T follicular helper cell (primary cell): ENCODE measurements around the gene EIF4G2.
A peak's percentile ranks its signal among the peaks of the same experiment; 100 is the strongest.
"Not testable (repeated sequence)": the region's sequence is repeated elsewhere in the genome, so short reads cannot be mapped to it uniquely, and the experiment has no call there.

Source experiments
- DNase-seq: peaks from one replicate; pipeline ENCODE4 v3.0.0-alpha.2; 2020; ENCODE audit warnings: low read depth
- total RNA-seq, 2 experiments: gene quantifications; one replicate each; lab custom pipeline; 2026; lab: John Stamatoyannopoulos, UW

Gene EIF4G2
- 779 to 1,260 reads per million in 2 experiments for total RNA-seq

DNA sequence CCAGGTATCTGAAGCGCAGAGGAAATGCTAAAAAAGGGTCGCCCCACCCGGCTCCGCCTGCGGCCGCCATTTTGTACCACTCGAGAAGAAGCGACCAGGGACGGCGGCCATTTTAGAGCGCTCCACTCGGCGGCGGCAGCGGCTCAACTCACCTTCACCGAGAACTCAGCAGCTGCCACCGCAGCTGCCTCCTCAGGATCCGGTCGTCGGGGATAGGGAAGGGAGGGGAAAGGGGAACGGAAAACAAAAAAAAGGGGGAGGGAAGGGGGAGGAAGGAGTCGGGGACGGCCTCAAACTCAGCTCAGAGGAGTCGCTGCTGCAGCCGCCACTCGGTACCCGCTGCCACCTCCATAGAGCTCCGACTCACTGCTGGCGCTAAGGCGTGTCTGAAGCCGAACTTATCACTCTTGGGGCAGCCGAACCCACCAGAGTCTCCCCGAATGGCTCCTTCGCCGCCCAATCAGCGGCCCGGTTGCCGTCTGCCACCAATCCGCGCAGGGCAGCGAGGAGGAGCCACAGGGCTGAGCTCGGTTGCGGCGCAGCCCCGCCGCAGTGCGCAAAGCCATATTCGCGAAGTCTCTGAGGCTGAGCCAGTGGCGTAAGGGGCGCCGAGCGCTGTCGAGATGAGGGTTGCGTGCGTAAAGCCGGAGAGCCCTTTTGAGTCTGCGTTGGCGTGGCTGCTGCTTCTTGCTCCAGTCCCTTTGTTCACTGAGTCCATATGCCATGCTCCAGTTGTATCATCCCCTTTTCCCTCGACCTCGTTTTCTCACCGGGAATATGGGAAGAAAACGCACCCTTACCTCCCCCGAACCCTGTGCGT lies at the start of gene EIF4G2:
EIF4G2 (minus strand) TSS at position 374 of the 820 bp plus-strand sequence.
- DNase-seq, result peak; percentile 97

GRCh38 chr11:10857709-10858438 lies 49.1 kb upstream of the EIF4G2 start, which contains the start of gene ZBED5:
Gene ZBED5 (minus strand): TSS chr11:10858053. CDS start chr11:10854945, 3,108 bp downstream.
- DNase-seq, result peak; percentile 92

DNA sequence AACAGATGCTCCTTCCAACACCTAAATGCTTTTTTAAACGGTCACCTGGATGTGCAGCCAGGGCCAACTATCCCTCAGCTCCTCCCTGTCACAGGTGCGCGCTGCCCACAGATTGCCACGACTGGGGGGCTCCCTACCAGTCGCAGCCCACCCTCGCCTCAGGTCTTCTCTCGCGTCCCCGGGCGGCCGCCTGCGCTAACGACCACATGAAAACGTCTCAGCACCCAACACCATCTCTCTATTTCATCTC lies 48.7 kb upstream of the EIF4G2 start:
- DNase-seq, result no peak

GRCh38 chr11:10856689-10857458 lies 48.1 kb upstream of the EIF4G2 start:
- DNase-seq, result peak; percentile 1

DNA sequence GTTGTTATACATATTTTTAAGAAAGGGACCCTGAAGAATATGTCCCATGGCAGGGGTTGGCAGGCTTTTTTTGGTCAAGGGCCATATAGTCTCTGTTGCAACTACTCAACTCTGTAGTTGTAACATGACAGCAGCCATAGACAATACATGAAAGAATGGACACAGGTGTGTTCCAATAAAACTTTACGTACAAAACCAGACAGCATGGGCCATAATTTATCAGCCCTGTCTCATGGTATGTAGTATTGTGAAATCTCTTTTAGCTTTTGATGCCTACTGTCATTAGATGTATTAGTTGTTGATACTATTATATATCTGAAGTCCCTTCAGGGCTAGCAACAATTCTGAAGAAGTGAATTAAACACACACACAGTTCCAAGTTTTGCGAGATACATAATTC lies 46.6 kb upstream of the EIF4G2 start:
- DNase-seq, result no peak

GRCh38 chr11:10847960-10848860 lies 39.5 kb upstream of the EIF4G2 start:
- no peak for DNase-seq

- DNase-seq, result no peak
Measured at GRCh38 chr11:10846660-10847059, 37.9 kb upstream of the EIF4G2 start.

- DNase-seq, result no peak
Measured at GRCh38 chr11:10845589-10845988, 36.9 kb upstream of the EIF4G2 start.

GRCh38 chr11:10844796-10845195 lies 36.1 kb upstream of the EIF4G2 start:
- no peak for DNase-seq

DNA sequence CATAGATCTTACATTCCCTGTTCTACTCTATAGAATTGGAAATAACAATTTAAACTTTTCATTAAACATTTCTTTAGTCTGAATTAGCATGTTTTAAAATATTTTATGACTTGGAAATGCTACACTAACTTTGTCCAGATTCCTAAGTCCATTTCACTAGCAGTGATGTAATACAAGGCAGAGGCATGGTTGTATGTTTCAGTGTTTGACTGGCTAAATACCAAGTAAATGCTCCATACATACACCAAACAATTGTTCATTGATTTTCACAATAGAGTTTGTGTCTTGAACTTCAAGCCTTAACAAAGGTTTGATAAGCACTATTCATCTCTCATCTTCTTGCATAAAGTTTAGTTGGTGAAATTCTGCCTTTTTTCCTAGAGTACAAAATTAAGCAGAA lies 35.6 kb upstream of the EIF4G2 start:
- no peak for DNase-seq

- DNase-seq, result no peak
Measured at GRCh38 chr11:10838881-10839280, 30.2 kb upstream of the EIF4G2 start.

GRCh38 chr11:10838083-10838482 lies 29.4 kb upstream of the EIF4G2 start:
- DNase-seq, result no peak

DNA sequence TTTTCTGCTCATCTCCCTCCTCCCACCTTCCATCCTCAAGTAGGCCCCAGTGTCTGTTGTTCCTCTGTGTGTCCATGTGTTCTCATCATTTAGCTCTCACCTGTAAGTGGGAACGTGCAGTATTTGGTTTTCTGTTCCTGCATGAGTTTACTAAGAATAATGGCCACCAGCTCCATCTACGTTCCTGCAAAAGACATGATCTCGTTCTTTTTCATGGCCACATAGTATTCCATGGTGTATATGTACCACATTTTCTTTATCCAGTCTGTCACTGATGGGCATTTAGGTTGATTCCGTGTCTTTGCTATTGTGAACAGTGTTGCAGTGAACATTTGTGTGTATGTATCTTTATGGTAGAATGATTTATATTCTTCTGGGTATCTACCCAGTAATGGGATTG lies 28.2 kb upstream of the EIF4G2 start:
- DNase-seq, result not testable (repeated sequence)

DNA sequence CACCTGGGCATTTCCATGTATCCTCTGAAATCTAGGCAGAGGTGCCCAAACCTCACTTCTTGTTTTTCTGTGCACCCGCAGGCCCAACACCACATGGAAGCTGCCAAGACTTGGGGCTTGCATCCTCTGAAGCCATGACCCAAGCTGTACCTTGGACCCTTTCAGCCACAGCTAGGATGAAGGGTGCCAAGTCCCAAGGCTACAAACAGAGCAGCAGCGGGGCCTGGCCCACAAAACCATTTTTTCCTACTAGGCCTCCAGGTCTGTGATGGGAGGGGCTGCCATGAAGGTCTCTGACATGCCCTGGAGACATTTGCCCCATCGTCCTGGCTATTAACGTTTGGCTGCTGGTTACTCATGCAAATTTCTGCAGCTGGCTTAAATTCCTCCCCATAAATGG lies 20.4 kb upstream of the EIF4G2 start:
- DNase-seq, result no peak

DNA sequence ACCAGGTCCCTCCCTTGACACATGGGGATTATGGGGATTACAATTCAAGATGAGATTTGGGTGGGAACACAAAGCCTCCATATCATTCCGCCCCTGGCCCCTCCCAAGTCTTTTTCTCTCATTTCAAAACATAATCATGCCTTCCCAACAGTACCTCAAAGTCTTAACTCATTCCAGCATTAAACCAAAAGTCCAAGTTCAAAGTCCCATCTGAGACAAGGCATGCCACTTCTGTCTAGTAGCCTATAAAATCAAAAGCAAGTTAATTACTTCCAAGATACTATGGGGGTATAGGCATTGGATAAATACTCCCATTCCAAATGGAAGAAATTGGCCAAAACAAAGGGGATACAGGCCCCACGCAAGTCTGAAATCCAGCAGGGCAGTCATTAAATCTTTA lies 19.7 kb upstream of the EIF4G2 start:
- DNase-seq, result no peak

DNA sequence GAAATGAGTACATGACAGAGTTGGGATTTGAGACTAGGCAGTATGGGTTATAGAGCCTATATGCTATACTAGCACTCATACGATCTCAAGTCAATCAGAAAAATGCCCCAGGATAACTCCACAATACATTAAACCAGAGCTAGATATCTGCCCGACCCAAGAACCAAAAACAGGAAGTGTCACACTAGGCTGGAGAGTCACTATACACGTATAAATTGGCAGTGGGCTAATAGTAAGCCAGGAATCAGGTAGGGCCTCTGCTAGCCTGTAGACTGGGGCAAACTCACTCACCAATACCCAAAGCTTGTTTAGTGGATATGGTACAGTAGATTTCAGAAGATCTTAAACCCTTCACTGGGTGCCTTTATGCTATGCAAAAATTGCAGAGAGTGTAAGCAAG lies 16.2 kb upstream of the EIF4G2 start:
- DNase-seq, result no peak

DNA sequence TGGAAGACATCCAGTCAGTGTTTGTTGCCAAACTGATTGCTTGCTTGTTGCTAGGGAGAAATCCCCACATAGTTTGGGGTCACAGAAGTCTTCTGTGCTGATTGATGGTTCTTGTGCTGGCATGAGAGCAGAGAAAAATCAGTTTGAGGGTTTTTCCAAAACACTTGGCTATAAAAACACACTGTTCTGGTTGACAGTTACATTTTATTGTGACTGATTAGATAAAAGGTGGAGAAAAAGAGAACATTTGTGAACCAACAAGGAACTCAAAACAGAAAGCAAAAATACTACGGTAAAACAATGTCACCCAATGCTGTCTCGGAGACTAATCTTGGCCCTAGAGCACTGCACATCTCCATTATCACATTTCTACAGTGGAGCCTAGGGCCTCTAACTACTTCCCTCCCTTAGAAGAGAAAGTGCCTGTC lies 14.4 kb upstream of the EIF4G2 start:
- no peak for DNase-seq

DNA sequence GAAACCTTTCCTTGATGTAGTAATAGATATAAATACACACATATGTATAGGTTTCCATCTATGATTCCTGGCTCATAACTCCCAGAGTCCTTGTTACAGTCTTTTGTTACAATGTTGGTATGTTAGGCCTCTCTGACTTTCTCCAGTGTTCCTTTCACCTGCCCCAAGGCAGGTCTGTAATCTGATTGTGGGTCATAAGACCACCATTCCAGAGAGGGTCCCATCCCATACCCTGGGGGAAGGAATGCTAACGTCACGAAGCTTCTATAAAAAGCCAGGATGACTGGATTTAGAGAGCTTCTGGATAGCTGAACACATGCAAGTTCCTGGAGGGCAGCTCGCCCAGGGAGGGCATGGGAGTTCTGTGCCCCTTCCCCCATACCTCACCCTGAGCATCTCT lies 13.8 kb upstream of the EIF4G2 start:
- not testable (repeated sequence) for DNase-seq

- DNase-seq, result no peak
Measured at GRCh38 chr11:10818594-10818993, 9.9 kb upstream of the EIF4G2 start.

- DNase-seq, result no peak
Measured at GRCh38 chr11:10813945-10814344, 5.2 kb upstream of the EIF4G2 start.

- DNase-seq, result peak; percentile 25
Measured at GRCh38 chr11:10809373-10810160, 841 bp upstream of the EIF4G2 start.
